ENCODE results near the gene SFTA2.

DNA sequence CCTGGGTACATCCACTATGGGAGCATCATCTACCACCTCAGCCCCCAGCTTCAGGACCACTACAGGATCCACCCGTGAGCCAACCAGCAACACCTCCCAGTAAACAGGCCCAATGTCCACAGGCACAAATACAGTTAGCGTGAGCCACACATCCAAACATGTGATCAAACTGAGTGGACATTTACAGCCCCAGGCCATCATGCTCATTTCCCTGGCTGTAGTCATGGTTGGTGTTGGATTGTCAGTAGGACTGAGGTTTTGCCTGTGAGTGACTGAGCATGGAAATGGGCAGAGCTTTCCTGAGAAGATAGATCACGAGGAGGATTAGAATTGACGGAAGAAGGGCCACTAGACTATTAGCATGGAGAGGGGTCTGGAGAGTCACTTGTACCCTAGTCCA is 40.8 kb upstream of the SFTA2 start:
- TF ChIP-seq, protein P1, sequence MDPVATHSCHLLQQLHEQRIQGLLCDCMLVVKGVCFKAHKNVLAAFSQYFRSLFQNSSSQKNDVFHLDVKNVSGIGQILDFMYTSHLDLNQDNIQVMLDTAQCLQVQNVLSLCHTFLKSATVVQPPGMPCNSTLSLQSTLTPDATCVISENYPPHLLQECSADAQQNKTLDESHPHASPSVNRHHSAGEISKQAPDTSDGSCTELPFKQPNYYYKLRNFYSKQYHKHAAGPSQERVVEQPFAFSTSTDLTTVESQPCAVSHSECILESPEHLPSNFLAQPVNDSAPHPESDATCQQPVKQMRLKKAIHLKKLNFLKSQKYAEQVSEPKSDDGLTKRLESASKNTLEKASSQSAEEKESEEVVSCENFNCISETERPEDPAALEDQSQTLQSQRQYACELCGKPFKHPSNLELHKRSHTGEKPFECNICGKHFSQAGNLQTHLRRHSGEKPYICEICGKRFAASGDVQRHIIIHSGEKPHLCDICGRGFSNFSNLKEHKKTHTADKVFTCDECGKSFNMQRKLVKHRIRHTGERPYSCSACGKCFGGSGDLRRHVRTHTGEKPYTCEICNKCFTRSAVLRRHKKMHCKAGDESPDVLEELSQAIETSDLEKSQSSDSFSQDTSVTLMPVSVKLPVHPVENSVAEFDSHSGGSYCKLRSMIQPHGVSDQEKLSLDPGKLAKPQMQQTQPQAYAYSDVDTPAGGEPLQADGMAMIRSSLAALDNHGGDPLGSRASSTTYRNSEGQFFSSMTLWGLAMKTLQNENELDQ (tag by site-specific recombination; IDR thresholded peaks at IDR 0.05; ENCODE audit: low read depth): no peak
- TF ChIP-seq ZNF701 (tag by site-specific recombination; IDR thresholded peaks at IDR 0.05): no peak
- TF ChIP-seq, protein P2, sequence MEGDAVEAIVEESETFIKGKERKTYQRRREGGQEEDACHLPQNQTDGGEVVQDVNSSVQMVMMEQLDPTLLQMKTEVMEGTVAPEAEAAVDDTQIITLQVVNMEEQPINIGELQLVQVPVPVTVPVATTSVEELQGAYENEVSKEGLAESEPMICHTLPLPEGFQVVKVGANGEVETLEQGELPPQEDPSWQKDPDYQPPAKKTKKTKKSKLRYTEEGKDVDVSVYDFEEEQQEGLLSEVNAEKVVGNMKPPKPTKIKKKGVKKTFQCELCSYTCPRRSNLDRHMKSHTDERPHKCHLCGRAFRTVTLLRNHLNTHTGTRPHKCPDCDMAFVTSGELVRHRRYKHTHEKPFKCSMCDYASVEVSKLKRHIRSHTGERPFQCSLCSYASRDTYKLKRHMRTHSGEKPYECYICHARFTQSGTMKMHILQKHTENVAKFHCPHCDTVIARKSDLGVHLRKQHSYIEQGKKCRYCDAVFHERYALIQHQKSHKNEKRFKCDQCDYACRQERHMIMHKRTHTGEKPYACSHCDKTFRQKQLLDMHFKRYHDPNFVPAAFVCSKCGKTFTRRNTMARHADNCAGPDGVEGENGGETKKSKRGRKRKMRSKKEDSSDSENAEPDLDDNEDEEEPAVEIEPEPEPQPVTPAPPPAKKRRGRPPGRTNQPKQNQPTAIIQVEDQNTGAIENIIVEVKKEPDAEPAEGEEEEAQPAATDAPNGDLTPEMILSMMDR (tag by site-specific recombination; IDR thresholded peaks at IDR 0.05): no peak
- TF ChIP-seq ZNF544 (tag by site-specific recombination; IDR thresholded peaks at IDR 0.05): no peak
- no peak for TF ChIP-seq GLI4 (tag by site-specific recombination; IDR thresholded peaks at IDR 0.05)
- no peak for TF ChIP-seq TCF7L2 (IDR thresholded peaks at IDR 0.05; ENCODE audit: borderline replicate concordance, low read depth, low read length)
- no peak for TF ChIP-seq YY1 (tag by site-specific recombination; IDR thresholded peaks at IDR 0.05)
- no peak for TF ChIP-seq BCL11A (tag by site-specific recombination; IDR thresholded peaks at IDR 0.05; ENCODE audit: low read depth)
- no peak for TF ChIP-seq MEIS1 (CRISPR knock-in tag; IDR thresholded peaks at IDR 0.05; ENCODE audit: borderline replicate concordance)
- no peak for TF ChIP-seq ZNF146 (tag by site-specific recombination; IDR thresholded peaks at IDR 0.05)
- TF ChIP-seq, protein P3, sequence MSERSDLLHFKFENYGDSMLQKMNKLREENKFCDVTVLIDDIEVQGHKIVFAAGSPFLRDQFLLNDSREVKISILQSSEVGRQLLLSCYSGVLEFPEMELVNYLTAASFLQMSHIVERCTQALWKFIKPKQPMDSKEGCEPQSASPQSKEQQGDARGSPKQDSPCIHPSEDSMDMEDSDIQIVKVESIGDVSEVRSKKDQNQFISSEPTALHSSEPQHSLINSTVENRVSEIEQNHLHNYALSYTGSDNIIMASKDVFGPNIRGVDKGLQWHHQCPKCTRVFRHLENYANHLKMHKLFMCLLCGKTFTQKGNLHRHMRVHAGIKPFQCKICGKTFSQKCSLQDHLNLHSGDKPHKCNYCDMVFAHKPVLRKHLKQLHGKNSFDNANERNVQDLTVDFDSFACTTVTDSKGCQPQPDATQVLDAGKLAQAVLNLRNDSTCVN (tag by site-specific recombination; optimal IDR thresholded peaks at IDR 0.05): no peak
- TF ChIP-seq, protein P4, sequence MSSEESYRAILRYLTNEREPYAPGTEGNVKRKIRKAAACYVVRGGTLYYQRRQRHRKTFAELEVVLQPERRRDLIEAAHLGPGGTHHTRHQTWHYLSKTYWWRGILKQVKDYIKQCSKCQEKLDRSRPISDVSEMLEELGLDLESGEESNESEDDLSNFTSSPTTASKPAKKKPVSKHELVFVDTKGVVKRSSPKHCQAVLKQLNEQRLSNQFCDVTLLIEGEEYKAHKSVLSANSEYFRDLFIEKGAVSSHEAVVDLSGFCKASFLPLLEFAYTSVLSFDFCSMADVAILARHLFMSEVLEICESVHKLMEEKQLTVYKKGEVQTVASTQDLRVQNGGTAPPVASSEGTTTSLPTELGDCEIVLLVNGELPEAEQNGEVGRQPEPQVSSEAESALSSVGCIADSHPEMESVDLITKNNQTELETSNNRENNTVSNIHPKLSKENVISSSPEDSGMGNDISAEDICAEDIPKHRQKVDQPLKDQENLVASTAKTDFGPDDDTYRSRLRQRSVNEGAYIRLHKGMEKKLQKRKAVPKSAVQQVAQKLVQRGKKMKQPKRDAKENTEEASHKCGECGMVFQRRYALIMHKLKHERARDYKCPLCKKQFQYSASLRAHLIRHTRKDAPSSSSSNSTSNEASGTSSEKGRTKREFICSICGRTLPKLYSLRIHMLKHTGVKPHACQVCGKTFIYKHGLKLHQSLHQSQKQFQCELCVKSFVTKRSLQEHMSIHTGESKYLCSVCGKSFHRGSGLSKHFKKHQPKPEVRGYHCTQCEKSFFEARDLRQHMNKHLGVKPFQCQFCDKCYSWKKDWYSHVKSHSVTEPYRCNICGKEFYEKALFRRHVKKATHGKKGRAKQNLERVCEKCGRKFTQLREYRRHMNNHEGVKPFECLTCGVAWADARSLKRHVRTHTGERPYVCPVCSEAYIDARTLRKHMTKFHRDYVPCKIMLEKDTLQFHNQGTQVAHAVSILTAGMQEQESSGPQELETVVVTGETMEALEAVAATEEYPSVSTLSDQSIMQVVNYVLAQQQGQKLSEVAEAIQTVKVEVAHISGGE (tag by site-specific recombination; conservative IDR thresholded peaks at IDR 0.05; ENCODE audit: low read depth): no peak

Measured in HEK293 (cell line).